ENCODE data around the gene URI1. TPM values are rescaled to one million over a fixed set of nuclear protein-coding genes. Genes with fewer than 3 reads are reported as not detected.

Gene URI1
- total RNA-seq, 1 donor from 2014 or later = 46.0 TPM

DNA sequence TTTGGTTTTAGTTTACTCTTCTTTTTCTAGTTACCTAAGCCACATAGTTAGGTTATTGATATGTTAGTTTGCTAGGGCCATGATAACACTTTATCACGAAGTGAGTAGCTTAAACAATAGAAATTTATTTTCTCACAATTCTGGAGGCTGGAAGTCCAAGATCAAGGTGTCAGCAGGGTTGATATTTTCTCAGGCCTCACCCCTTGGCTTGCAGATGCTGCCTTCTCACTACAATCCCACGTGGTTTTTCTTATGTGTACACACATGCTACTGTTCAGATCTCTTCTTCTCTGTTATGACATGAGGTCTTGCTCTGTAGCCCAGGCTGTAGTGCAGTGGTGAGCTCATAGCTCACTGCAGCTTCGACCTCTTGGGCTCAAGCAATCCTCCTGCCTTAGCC is 7.8 kb upstream of the URI1 start:
- no peaks in the 10 kb centered on the region for H3K27me3 ChIP-seq (ENCODE audit: low read depth)
- peaks cover 4% of the 10 kb centered on the region for H3K9me3 ChIP-seq
- no peak overlapping the region for H3K4me3 ChIP-seq
- intact Hi-C loops (cut with DNase I) = no loop called here
- ATAC-seq (no peak), DNase-seq (no peak)
- no peaks in the 10 kb centered on the region for H3K4me1 ChIP-seq
- TF ChIP-seq, protein P1, sequence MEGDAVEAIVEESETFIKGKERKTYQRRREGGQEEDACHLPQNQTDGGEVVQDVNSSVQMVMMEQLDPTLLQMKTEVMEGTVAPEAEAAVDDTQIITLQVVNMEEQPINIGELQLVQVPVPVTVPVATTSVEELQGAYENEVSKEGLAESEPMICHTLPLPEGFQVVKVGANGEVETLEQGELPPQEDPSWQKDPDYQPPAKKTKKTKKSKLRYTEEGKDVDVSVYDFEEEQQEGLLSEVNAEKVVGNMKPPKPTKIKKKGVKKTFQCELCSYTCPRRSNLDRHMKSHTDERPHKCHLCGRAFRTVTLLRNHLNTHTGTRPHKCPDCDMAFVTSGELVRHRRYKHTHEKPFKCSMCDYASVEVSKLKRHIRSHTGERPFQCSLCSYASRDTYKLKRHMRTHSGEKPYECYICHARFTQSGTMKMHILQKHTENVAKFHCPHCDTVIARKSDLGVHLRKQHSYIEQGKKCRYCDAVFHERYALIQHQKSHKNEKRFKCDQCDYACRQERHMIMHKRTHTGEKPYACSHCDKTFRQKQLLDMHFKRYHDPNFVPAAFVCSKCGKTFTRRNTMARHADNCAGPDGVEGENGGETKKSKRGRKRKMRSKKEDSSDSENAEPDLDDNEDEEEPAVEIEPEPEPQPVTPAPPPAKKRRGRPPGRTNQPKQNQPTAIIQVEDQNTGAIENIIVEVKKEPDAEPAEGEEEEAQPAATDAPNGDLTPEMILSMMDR (IDR thresholded peaks at IDR 0.05) = no peak
- no peaks in the 10 kb centered on the region for H3K36me3 ChIP-seq
- no peak overlapping the region for H3K27ac ChIP-seq

DNA sequence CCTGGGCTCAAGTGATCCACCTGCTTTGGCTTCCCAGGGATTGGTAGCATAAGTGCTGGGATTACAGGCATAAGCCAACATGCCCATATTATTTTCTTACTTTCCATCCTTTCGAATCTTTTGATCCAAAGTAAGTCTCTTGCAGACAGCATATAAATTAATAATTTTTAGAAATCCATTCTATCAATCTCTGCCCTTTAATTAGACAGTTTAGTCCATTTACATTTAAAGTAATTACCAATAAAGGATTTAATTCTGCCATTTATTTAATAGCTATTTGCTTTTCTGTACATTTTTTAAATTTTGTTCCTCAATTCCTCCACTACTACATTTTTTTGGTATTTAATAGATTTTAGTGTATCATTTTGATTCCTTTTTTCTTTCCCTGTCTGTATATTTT is 7.3 kb upstream of the URI1 start:
- TF ChIP-seq, protein P1 (IDR thresholded peaks at IDR 0.05) = no peak
- ATAC-seq = no peak
- H3K4me1 ChIP-seq = no peaks in the 10 kb centered on the region
- no peaks in the 10 kb centered on the region for H3K36me3 ChIP-seq
- intact Hi-C loops (cut with DNase I) = no loop called here
- H3K27ac ChIP-seq = no peak overlapping the region
- H3K27me3 ChIP-seq (ENCODE audit: low read depth) = no peaks in the 10 kb centered on the region
- no peak overlapping the region for H3K4me3 ChIP-seq
- peaks cover 4% of the 10 kb centered on the region for H3K9me3 ChIP-seq
- DNase-seq = no peak

DNA sequence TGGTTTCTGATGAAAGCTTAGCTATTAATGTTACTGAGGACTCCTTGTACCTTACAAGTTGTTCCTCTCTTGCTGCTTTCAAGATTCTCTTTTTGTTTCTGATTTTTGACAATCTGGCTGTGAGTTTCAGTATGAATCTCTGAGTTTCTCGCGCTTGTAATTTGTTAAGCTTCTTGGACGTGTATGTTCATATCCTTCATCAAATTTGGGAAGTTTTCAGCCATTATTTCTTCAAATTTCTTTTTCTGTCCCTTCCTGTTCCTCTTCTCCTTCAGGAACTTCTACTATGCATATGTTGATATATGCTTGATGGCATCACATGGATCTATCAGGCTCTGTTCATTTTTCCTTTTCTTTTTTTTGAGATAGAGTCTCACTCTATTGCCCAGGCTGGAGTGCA is 5.6 kb upstream of the URI1 start:
- intact Hi-C loops (cut with DNase I) = no loop called here
- no peak overlapping the region for H3K4me3 ChIP-seq
- no peaks in the 10 kb centered on the region for H3K36me3 ChIP-seq
- TF ChIP-seq, protein P1 (IDR thresholded peaks at IDR 0.05) = no peak
- peaks cover 4% of the 10 kb centered on the region for H3K4me1 ChIP-seq
- ATAC-seq (no peak), DNase-seq (no peak)
- no peaks in the 10 kb centered on the region for H3K27me3 ChIP-seq (ENCODE audit: low read depth)
- peaks cover 4% of the 10 kb centered on the region for H3K9me3 ChIP-seq
- H3K27ac ChIP-seq = no peak overlapping the region

DNA sequence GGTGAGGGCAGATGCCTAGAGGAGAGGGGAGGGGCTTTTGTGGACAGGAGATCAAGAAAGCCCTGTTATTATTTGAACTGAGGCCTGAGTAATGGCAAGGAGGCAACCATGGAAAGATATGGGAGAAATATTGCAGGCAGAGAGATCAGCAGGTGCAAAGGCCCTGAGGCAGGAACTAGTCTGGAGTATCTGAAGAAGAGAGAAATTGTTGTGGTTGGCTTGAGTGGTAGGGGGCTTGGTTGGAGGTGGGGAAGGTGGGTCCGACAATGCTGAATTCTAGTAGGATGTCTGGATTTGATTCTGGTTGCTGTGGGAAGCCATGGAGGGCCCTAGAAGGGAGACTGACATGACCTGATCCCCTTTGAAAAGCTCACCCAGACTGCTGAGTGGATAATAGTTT is 2.4 kb upstream of the URI1 start:
- Histone ChIP-seq H3K4me1 (peaks cover 26% of the 10 kb centered on the region), H3K9me3 (peaks cover 4% of the 10 kb centered on the region), H3K4me3 (no peak overlapping the region), H3K36me3 (no peaks in the 10 kb centered on the region), H3K27ac (no peak overlapping the region), H3K27me3 (ENCODE audit: low read depth) (no peaks in the 10 kb centered on the region)
- TF ChIP-seq, protein P1 (IDR thresholded peaks at IDR 0.05) = no peak
- intact Hi-C loops (cut with DNase I) = no loop called here
- no peak for ATAC-seq
- no peak for DNase-seq

GRCh38 chr19:29940971-29941585 is 961 bp upstream of the URI1 start:
- no peak for ATAC-seq

More at GRCh38 chr19:29940971-29941585, 961 bp upstream of the URI1 start:
- Histone ChIP-seq H3K27me3 (ENCODE audit: low read depth) (no peaks in the 10 kb centered on the region), H3K36me3 (no peaks in the 10 kb centered on the region), H3K9me3 (no peaks in the 10 kb centered on the region), H3K27ac (no peak overlapping the region), H3K4me3 (peak overlapping the region; percentile 94), H3K4me1 (peaks cover 35% of the 10 kb centered on the region)
- no peak for DNase-seq
- intact Hi-C loops (cut with DNase I) = no loop called here
- TF ChIP-seq, protein P1 (IDR thresholded peaks at IDR 0.05) = no peak
